CD8-positive, alpha-beta memory T cell (primary cell): Measurements from ENCODE around the gene PRODH2. TPM values are rescaled to one million over a fixed set of nuclear protein-coding genes. Genes with fewer than 3 reads are reported as not detected.
A peak's percentile ranks its signal among the peaks of the same experiment; 100 is the strongest.

ENCODE experiments used
- CTCF ChIA-PET: fragments of 350-600 bp; sonication (Branson Sonifier 250); formaldehyde crosslinking; loops from one replicate; lab custom pipeline; 2021; ENCODE audit warnings: antibody characterized with exemption; lab: Charles Lee
- POLR2A ChIA-PET: fragments of 350-600 bp; sonication (Branson Sonifier 250); formaldehyde crosslinking; loops from one replicate; lab custom pipeline; 2021; ENCODE audit warnings: antibody characterized with exemption; lab: Charles Lee
- DNase-seq, 5 donors: peaks; one replicate each; pipeline versions ENCODE4 v3.0.0 to v3.0.0-alpha.2; 2020 to 2022; ENCODE audit warnings: mixed read lengths in 1 of 5
- H3K27ac ChIP-seq: one replicate; pipeline ENCODE4 v1.7.0; 2013; ENCODE audit warnings: low read depth, mild to moderate bottlenecking, low read length, moderate library complexity
- H3K27me3 ChIP-seq: 2 replicates; pipeline ENCODE4 v1.7.0; 2013; ENCODE audit warnings: low read length, mild to moderate bottlenecking; ENCODE audit not compliant: insufficient read depth, poor library complexity, severe bottlenecking
- H3K36me3 ChIP-seq: 2 replicates; pipeline ENCODE4 v1.7.0; 2013; ENCODE audit warnings: mild to moderate bottlenecking, low read length, moderate library complexity; ENCODE audit not compliant: insufficient read depth
- H3K4me1 ChIP-seq: 2 replicates; pipeline ENCODE4 v1.7.0; 2013; ENCODE audit warnings: mild to moderate bottlenecking, low read length, moderate library complexity; ENCODE audit not compliant: insufficient read depth
- H3K4me3 ChIP-seq: 2 replicates; pipeline ENCODE4 v1.7.0; 2013; ENCODE audit warnings: mild to moderate bottlenecking, low read length
- H3K9me3 ChIP-seq: 2 replicates; pipeline ENCODE4 v1.7.0; 2013; ENCODE audit warnings: mild to moderate bottlenecking, low read length
- H3K27ac Mint-ChIP-seq, 8 donors: one replicate each; pipeline ENCODE4 v1.8.0; 2020 to 2021; ENCODE audit warnings: mixed read lengths in 8 of 8, mild to moderate bottlenecking in 6 of 8, inconsistent platforms in 3 of 8, moderate library complexity in 3 of 8
- H3K27me3 Mint-ChIP-seq, 2 donors: one replicate each; pipeline ENCODE4 v1.8.0; 2020 to 2021; ENCODE audit warnings: mixed read lengths in 2 of 2, mild to moderate bottlenecking in 1 of 2, moderate library complexity in 1 of 2
- H3K36me3 Mint-ChIP-seq, 3 donors: one replicate each; pipeline ENCODE4 v1.8.0; 2020 to 2021; ENCODE audit warnings: mixed read lengths in 3 of 3, inconsistent platforms in 1 of 3, mild to moderate bottlenecking in 1 of 3
- H3K4me1 Mint-ChIP-seq, 3 donors: one replicate each; pipeline ENCODE4 v1.8.0; 2020 to 2021; ENCODE audit warnings: mixed read lengths in 3 of 3, inconsistent platforms in 1 of 3, mild to moderate bottlenecking in 1 of 3
- H3K4me3 Mint-ChIP-seq, 7 donors: one replicate each; pipeline ENCODE4 v1.8.0; 2020 to 2021; ENCODE audit warnings: mixed read lengths in 7 of 7, mild to moderate bottlenecking in 6 of 7, moderate library complexity in 4 of 7, inconsistent platforms in 2 of 7
- H3K9me3 Mint-ChIP-seq, 5 donors: one replicate each; pipeline ENCODE4 v1.8.0; 2020 to 2022; ENCODE audit warnings: mixed read lengths in 5 of 5, mild to moderate bottlenecking in 3 of 5, moderate library complexity in 2 of 5, inconsistent platforms in 1 of 5
- polyA plus RNA-seq: library from polyadenylated mRNA; unstranded; fragments of 300-500 nt; fragmentation: Illumina TruSeq; gene quantifications from one replicate; pipeline ENCODE4 v1.2.3, GENCODE V29; 2021
- total RNA-seq, 2 experiments: library from RNA; stranded (reverse); gene quantifications; one replicate each; pipeline ENCODE4 v1.2.3, GENCODE V29; 2021

PRODH2 gene
- total and polyA plus RNA-seq, 3 experiments from 2014 or later = not detected

- no peak overlapping the region for H3K4me3 Mint-ChIP-seq
- POLR2A ChIA-PET = no interaction called here
- CTCF ChIA-PET = interaction anchor here (1.4 kb wide), 1 partner anchor 98 kb away, joined by 4 read pairs; no protein-coding TSS in a partner anchor
- H3K4me1 ChIP-seq = no peaks in the 10 kb centered on the region
- H3K27ac Mint-ChIP-seq = no peak overlapping the region
- H3K9me3 ChIP-seq = no peaks in the 10 kb centered on the region
- no peak overlapping the region for H3K27ac ChIP-seq
- H3K4me1 Mint-ChIP-seq = no peaks in the 10 kb centered on the region
- no peaks in the 10 kb centered on the region for H3K36me3 ChIP-seq
- peaks cover 1 to 9% of the 10 kb centered on the region in 2 donors for H3K27me3 Mint-ChIP-seq
- no peaks in the 10 kb centered on the region for H3K9me3 Mint-ChIP-seq
- peaks cover 0 to 2% (median 0%) of the 10 kb centered on the region in 3 donors for H3K36me3 Mint-ChIP-seq
- no peak overlapping the region for H3K4me3 ChIP-seq
- DNase-seq = no peak
- no peaks in the 10 kb centered on the region for H3K27me3 ChIP-seq
Observed at GRCh38 chr19:35789978-35790944, 22.4 kb downstream of the PRODH2 start.

GRCh38 chr19:35789195-35789977, 23.3 kb downstream of the PRODH2 start:
- H3K27ac Mint-ChIP-seq = no peak overlapping the region
- Histone ChIP-seq H3K36me3 (no peaks in the 10 kb centered on the region), H3K4me1 (no peaks in the 10 kb centered on the region), H3K4me3 (no peak overlapping the region), H3K9me3 (no peaks in the 10 kb centered on the region), H3K27ac (no peak overlapping the region), H3K27me3 (no peaks in the 10 kb centered on the region)
- no peak overlapping the region for H3K4me3 Mint-ChIP-seq
- no peaks in the 10 kb centered on the region for H3K9me3 Mint-ChIP-seq
- ChIA-PET CTCF (interaction anchor here (1.4 kb wide), 1 partner anchor 97 kb away, joined by 4 read pairs; no protein-coding TSS in a partner anchor), POLR2A (no interaction called here)
- H3K27me3 Mint-ChIP-seq = peaks cover 1 to 9% of the 10 kb centered on the region in 2 donors
- no peak for DNase-seq
- H3K36me3 Mint-ChIP-seq = peaks cover 0 to 2% (median 0%) of the 10 kb centered on the region in 3 donors
- no peaks in the 10 kb centered on the region for H3K4me1 Mint-ChIP-seq

- H3K27me3 ChIP-seq = no peaks in the 10 kb centered on the region
- CTCF ChIA-PET = no interaction called here
- peaks cover 0 to 2% (median 0%) of the 10 kb centered on the region in 3 donors for H3K36me3 Mint-ChIP-seq
Observed at GRCh38 chr19:35788205-35788960, 24.3 kb downstream of the PRODH2 start.

GRCh38 chr19:35787227-35787799, 25.3 kb downstream of the PRODH2 start:
- Histone ChIP-seq H3K4me3 (no peak overlapping the region), H3K27ac (no peak overlapping the region), H3K36me3 (no peaks in the 10 kb centered on the region), H3K9me3 (no peaks in the 10 kb centered on the region), H3K4me1 (no peaks in the 10 kb centered on the region), H3K27me3 (no peaks in the 10 kb centered on the region)
- Mint-ChIP-seq H3K4me1 (peaks cover 0 to 2% (median 0%) of the 10 kb centered on the region in 3 donors), H3K27ac (no peak overlapping the region), H3K9me3 (no peaks in the 10 kb centered on the region), H3K36me3 (peaks cover 0 to 4% (median 3%) of the 10 kb centered on the region in 3 donors), H3K27me3 (no peaks in the 10 kb centered on the region), H3K4me3 (no peak overlapping the region)
- ChIA-PET POLR2A (no interaction called here), CTCF (interaction anchor here (0.6 kb wide), 1 partner anchor 95 kb away, joined by 3 read pairs; no protein-coding TSS in a partner anchor)
- no peak for DNase-seq

More at GRCh38 chr19:35788205-35788960, 24.3 kb downstream of the PRODH2 start:
- no peak for DNase-seq
- H3K4me1 Mint-ChIP-seq = no peaks in the 10 kb centered on the region
- H3K4me1 ChIP-seq = no peaks in the 10 kb centered on the region
- POLR2A ChIA-PET = no interaction called here
- H3K27me3 Mint-ChIP-seq = peaks cover 1 to 8% of the 10 kb centered on the region in 2 donors
- H3K27ac Mint-ChIP-seq = peak overlapping the region in 2 of 8 donors; percentile 19 to 58
- no peaks in the 10 kb centered on the region for H3K36me3 ChIP-seq
- no peak overlapping the region for H3K4me3 Mint-ChIP-seq
- no peaks in the 10 kb centered on the region for H3K9me3 Mint-ChIP-seq
- no peaks in the 10 kb centered on the region for H3K9me3 ChIP-seq
- H3K27ac ChIP-seq = no peak overlapping the region
- no peak overlapping the region for H3K4me3 ChIP-seq

GRCh38 chr19:35786299-35787160, 26.1 kb downstream of the PRODH2 start:
- Histone ChIP-seq H3K9me3 (no peaks in the 10 kb centered on the region), H3K36me3 (no peaks in the 10 kb centered on the region), H3K4me1 (no peaks in the 10 kb centered on the region), H3K4me3 (no peak overlapping the region), H3K27me3 (no peaks in the 10 kb centered on the region), H3K27ac (no peak overlapping the region)
- DNase-seq = no peak
- H3K36me3 Mint-ChIP-seq = peaks cover 0 to 4% (median 3%) of the 10 kb centered on the region in 3 donors
- ChIA-PET CTCF (no interaction called here), POLR2A (no interaction called here)
- no peaks in the 10 kb centered on the region for H3K27me3 Mint-ChIP-seq
- peak overlapping the region in 1 of 7 donors; percentile 37 for H3K4me3 Mint-ChIP-seq
- peaks cover 0 to 2% (median 0%) of the 10 kb centered on the region in 3 donors for H3K4me1 Mint-ChIP-seq
- H3K27ac Mint-ChIP-seq = peak overlapping the region in 1 of 8 donors; percentile 82
- no peaks in the 10 kb centered on the region for H3K9me3 Mint-ChIP-seq

GRCh38 chr19:35785339-35785627, 27.4 kb downstream of the PRODH2 start:
- Mint-ChIP-seq H3K9me3 (no peaks in the 10 kb centered on the region), H3K4me3 (peak overlapping the region in 1 of 7 donors; percentile 37), H3K27ac (no peak overlapping the region), H3K4me1 (peaks cover 0 to 2% (median 0%) of the 10 kb centered on the region in 3 donors), H3K27me3 (no peaks in the 10 kb centered on the region), H3K36me3 (peaks cover 0 to 8% (median 4%) of the 10 kb centered on the region in 3 donors)
- no peaks in the 10 kb centered on the region for H3K9me3 ChIP-seq
- no peaks in the 10 kb centered on the region for H3K4me1 ChIP-seq
- CTCF ChIA-PET = no interaction called here
- H3K27ac ChIP-seq = no peak overlapping the region
- no peak overlapping the region for H3K4me3 ChIP-seq
- no peak for DNase-seq
- H3K36me3 ChIP-seq = no peaks in the 10 kb centered on the region
- no peaks in the 10 kb centered on the region for H3K27me3 ChIP-seq
- POLR2A ChIA-PET = no interaction called here
